Bone marrow (tissue), 2 donors: ENCODE measurements around the gene TXN2.
A peak's percentile ranks its signal among the peaks of the same experiment; 100 is the strongest.
"Not testable (repeated sequence)": the region's sequence is repeated elsewhere in the genome, so short reads cannot be mapped to it uniquely, and the experiment has no call there.

Source experiments
- DNase-seq, 2 donors: peaks; one replicate each; lab custom pipeline; 2025; lab: John Stamatoyannopoulos, UW

Gene TXN2

GRCh38 chr22:36455571-36456463 lies 25.6 kb downstream of the TXN2 start:
- no peak for DNase-seq

- DNase-seq = peak; percentile 32 to 67
Observed at GRCh38 chr22:36454916-36455570, 26.4 kb downstream of the TXN2 start.

- no peak for DNase-seq
Observed at GRCh38 chr22:36453855-36454378, 27.5 kb downstream of the TXN2 start.

- not testable (repeated sequence) for DNase-seq
Observed at GRCh38 chr22:36452978-36453607, 28.3 kb downstream of the TXN2 start.

- no peak for DNase-seq
Observed at GRCh38 chr22:36452250-36452977, 29.0 kb downstream of the TXN2 start.

GRCh38 chr22:36450923-36451322 lies 30.5 kb downstream of the TXN2 start:
- not testable (repeated sequence) for DNase-seq

GRCh38 chr22:36449596-36450175 lies 31.8 kb downstream of the TXN2 start:
- no peak for DNase-seq

- DNase-seq = no peak
Observed at GRCh38 chr22:36447632-36448031, 33.8 kb downstream of the TXN2 start.

- no peak for DNase-seq
Observed at GRCh38 chr22:36445158-36445668, 36.2 kb downstream of the TXN2 start.

- no peak for DNase-seq
Observed at GRCh38 chr22:36443198-36443770, 38.2 kb downstream of the TXN2 start.

- DNase-seq = no peak
Observed at GRCh38 chr22:36442506-36443197, 38.8 kb downstream of the TXN2 start.

- DNase-seq = no peak
Observed at GRCh38 chr22:36440429-36441002, 40.9 kb downstream of the TXN2 start.

- DNase-seq = peak in 1 of 2 donors; percentile 47
Observed at GRCh38 chr22:36439481-36440271, 41.8 kb downstream of the TXN2 start.

GRCh38 chr22:36435516-36436415 lies 45.7 kb downstream of the TXN2 start:
- no peak for DNase-seq

- no peak for DNase-seq
Observed at GRCh38 chr22:36433318-36434231, 47.9 kb downstream of the TXN2 start.

GRCh38 chr22:36432592-36433317 lies 48.7 kb downstream of the TXN2 start:
- no peak for DNase-seq
